ENCODE results near the gene SCD5.

DNA sequence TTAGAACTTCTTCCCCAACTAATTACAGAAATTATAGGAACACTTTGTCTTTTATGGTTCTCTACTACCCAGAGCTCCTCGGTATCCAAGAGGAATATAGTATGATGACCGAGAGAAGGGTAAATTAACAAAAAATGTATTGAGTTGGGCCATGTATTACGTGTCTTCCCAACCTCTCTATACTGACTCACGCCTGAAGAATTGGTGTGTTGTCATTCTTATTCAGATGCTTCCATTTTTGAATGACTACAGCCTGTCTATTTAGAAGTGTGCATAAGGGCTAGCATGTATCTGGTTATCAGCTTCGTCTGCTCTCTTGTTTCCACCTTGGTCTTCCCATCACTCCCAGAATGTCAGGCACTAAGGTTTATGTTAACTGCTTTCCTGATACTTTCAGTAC is 24.5 kb upstream of the SCD5 start:
- TF ChIP-seq, protein P1, sequence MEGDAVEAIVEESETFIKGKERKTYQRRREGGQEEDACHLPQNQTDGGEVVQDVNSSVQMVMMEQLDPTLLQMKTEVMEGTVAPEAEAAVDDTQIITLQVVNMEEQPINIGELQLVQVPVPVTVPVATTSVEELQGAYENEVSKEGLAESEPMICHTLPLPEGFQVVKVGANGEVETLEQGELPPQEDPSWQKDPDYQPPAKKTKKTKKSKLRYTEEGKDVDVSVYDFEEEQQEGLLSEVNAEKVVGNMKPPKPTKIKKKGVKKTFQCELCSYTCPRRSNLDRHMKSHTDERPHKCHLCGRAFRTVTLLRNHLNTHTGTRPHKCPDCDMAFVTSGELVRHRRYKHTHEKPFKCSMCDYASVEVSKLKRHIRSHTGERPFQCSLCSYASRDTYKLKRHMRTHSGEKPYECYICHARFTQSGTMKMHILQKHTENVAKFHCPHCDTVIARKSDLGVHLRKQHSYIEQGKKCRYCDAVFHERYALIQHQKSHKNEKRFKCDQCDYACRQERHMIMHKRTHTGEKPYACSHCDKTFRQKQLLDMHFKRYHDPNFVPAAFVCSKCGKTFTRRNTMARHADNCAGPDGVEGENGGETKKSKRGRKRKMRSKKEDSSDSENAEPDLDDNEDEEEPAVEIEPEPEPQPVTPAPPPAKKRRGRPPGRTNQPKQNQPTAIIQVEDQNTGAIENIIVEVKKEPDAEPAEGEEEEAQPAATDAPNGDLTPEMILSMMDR (IDR thresholded peaks at IDR 0.05): no peak
- TF ChIP-seq POLR2A (IDR thresholded peaks at IDR 0.05): no peak
